NT2/D1 (cell line): ENCODE data around the gene PDE6A.

Experiments
- SUZ12 ChIP-seq: IDR thresholded peaks from 2 replicates; pipeline ENCODE4 v1.6.1; 2011; ENCODE audit not compliant: insufficient read length, insufficient read depth; ENCODE audit errors: extremely low read depth
- YY1 ChIP-seq: IDR thresholded peaks from 2 replicates; pipeline ENCODE4 v1.6.1; 2011; ENCODE audit not compliant: insufficient read length, insufficient read depth
- ZNF274 ChIP-seq: IDR thresholded peaks from 2 replicates; pipeline ENCODE4 v1.6.1; 2011; ENCODE audit warnings: mild to moderate bottlenecking, low read depth, low read length

- TF ChIP-seq ZNF274, result no peak
- TF ChIP-seq YY1, result no peak
- TF ChIP-seq SUZ12, result no peak
Observed at GRCh38 chr5:149956685-149957084, 12.1 kb upstream of the PDE6A start.
